Measurements from ENCODE around the gene SLC7A7. TPM values are rescaled to one million over a fixed set of nuclear protein-coding genes. Genes with fewer than 3 reads are reported as not detected.
"Not testable (repeated sequence)": the region's sequence is repeated elsewhere in the genome, so short reads cannot be mapped to it uniquely, and the experiment has no call there.

SLC7A7 gene
- 8.7 and 10.2 TPM in 2 replicates for total RNA-seq (2022)
- Bru-seq, nascent RNA, result percentile 39 among the genes with signal in this experiment
- percentile 53 among the genes with signal in this experiment for BruChase-seq, experiment 1, labeled RNA remaining after a 6-hour chase
- percentile 45 among the genes with signal in this experiment for BruChase-seq, experiment 2, labeled RNA remaining after a 2-hour chase
- long read RNA-seq, partial matches to known transcripts, result 7 of 20 reads
- long read RNA-seq, other reads (novel, unspliced or antisense), result 11 of 20 reads

DNA sequence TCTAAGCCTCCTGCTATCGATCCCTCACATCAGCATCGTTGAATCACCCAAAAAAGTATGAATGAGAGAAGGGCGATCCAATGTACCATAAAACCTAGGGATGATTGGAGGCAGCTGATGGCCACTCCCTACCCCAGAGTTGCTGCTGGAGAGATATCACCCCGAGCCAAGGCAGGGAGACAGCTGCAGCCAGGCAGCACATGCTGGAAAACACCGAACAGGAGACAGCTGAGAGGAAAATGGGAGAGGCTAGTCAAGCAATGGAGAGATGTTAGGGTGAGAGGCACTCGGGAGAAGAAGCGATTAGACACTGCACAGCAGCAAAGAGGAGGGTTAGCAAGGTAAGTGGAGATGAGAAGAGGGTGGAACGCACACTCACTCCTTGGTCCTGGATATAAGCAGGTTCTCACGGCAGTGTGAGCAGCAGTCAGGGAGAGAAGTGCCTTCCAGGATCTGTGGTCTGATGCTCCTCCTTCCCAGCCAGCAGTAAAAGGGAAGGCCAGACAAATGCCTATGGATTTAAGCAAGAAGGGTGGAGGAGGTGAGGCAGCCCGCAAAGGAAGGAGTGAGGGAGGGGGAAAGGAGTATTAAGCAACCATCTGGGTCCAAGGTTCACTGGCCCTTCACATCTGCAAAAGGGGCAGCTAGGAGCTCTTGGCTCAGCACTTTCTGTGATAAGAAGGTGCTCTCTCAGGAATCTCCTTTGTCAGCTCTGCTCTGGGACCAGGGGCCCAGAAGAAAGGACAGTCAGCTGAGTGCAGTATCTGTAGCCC is at the start of gene SLC7A7:
Gene SLC7A7 (minus strand): TSS at position 495 of the 773 bp plus-strand sequence. CDS start 2,037 bp downstream, outside the sequence.
- intact Hi-C loops (cut with micrococcal nuclease; ENCODE audit: unreplicated experiment), result no loop called here
- BruUV-seq (replicated peaks), result no TSS peak
- TF ChIP-seq, protein P1, sequence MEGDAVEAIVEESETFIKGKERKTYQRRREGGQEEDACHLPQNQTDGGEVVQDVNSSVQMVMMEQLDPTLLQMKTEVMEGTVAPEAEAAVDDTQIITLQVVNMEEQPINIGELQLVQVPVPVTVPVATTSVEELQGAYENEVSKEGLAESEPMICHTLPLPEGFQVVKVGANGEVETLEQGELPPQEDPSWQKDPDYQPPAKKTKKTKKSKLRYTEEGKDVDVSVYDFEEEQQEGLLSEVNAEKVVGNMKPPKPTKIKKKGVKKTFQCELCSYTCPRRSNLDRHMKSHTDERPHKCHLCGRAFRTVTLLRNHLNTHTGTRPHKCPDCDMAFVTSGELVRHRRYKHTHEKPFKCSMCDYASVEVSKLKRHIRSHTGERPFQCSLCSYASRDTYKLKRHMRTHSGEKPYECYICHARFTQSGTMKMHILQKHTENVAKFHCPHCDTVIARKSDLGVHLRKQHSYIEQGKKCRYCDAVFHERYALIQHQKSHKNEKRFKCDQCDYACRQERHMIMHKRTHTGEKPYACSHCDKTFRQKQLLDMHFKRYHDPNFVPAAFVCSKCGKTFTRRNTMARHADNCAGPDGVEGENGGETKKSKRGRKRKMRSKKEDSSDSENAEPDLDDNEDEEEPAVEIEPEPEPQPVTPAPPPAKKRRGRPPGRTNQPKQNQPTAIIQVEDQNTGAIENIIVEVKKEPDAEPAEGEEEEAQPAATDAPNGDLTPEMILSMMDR (IDR thresholded peaks at IDR 0.05; ENCODE audit: unreplicated experiment), result no peak
- Mint-ChIP-seq H3K4me1 (ENCODE audit: low read depth, unreplicated experiment) (peaks cover 40% of the 10 kb centered on the region), H3K4me3 (ENCODE audit: low read depth, unreplicated experiment) (peak within 1 kb of the TSS; percentile 2), H3K9me3 (ENCODE audit: low read depth, unreplicated experiment) (no peaks in the 10 kb centered on the region), H3K36me3 (ENCODE audit: insufficient read depth, unreplicated experiment) (peaks cover 6% of the 10 kb centered on the region), H3K27ac (ENCODE audit: unreplicated experiment) (no peak within 1 kb of the TSS), H3K27me3 (ENCODE audit: unreplicated experiment) (no peaks in the 10 kb centered on the region)
- no peak for DNase-seq
- CTCF ChIA-PET, result no interaction called here

DNA sequence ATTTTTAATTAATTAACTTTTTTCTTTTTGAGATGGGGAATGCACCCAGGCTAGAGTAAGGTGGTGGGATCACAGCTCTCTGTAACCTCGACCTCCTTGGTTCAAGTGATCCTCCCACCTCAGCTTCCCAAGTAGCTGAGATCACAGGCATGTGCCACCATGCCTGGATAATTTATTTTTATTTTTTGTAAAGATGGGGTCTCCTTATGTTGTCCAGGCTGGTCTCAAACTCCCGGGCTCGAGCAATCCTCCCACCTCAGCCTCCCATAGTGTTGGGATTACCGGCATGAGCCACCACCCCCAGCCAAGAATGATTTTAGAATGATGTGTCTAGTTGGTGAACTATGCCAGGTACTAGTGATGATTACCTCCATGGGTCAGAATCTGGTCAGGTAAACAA is 49.7 kb upstream of the SLC7A7 start:
- no TSS peak for BruUV-seq (replicated peaks)
- Mint-ChIP-seq H3K27ac (ENCODE audit: unreplicated experiment) (no peak overlapping the region), H3K4me3 (ENCODE audit: low read depth, unreplicated experiment) (no peak overlapping the region), H3K9me3 (ENCODE audit: low read depth, unreplicated experiment) (no peaks in the 10 kb centered on the region), H3K4me1 (ENCODE audit: low read depth, unreplicated experiment) (peaks cover 11% of the 10 kb centered on the region), H3K27me3 (ENCODE audit: unreplicated experiment) (no peaks in the 10 kb centered on the region), H3K36me3 (ENCODE audit: insufficient read depth, unreplicated experiment) (no peaks in the 10 kb centered on the region)
- intact Hi-C loops (cut with micrococcal nuclease; ENCODE audit: unreplicated experiment), result no loop called here
- DNase-seq, result no peak
- CTCF ChIA-PET, result no interaction called here
- TF ChIP-seq, protein P1 (IDR thresholded peaks at IDR 0.05; ENCODE audit: unreplicated experiment), result no peak

DNA sequence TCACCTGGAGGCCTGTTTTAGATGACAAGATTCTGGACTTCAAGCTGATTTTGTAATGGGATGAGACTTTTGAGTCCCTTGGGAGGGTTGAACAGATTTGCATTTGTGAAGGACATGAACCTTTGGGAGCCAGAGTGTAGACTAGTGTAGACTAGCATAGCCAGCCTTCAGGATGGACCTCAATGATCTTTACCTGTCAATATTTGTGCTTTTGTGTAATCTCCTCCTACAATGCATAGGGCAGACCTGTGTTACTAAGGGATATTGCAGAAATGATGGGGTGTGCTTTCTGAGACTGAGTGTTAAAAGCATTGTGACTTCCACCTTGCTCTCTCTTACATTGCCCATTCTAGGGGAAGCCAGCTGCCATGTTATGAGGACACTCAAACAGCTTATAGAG is 46.4 kb upstream of the SLC7A7 start:
- TF ChIP-seq, protein P1 (IDR thresholded peaks at IDR 0.05; ENCODE audit: unreplicated experiment), result no peak
- no peaks in the 10 kb centered on the region for H3K27me3 Mint-ChIP-seq (ENCODE audit: unreplicated experiment)
- no peaks in the 10 kb centered on the region for H3K9me3 Mint-ChIP-seq (ENCODE audit: low read depth, unreplicated experiment)
- peaks cover 5% of the 10 kb centered on the region for H3K4me1 Mint-ChIP-seq (ENCODE audit: low read depth, unreplicated experiment)
- DNase-seq, result no peak
- H3K4me3 Mint-ChIP-seq (ENCODE audit: low read depth, unreplicated experiment), result no peak overlapping the region
- H3K27ac Mint-ChIP-seq (ENCODE audit: unreplicated experiment), result no peak overlapping the region
- intact Hi-C loops (cut with micrococcal nuclease; ENCODE audit: unreplicated experiment), result no loop called here
- no peaks in the 10 kb centered on the region for H3K36me3 Mint-ChIP-seq (ENCODE audit: insufficient read depth, unreplicated experiment)
- no TSS peak for BruUV-seq (replicated peaks)
- CTCF ChIA-PET, result no interaction called here

DNA sequence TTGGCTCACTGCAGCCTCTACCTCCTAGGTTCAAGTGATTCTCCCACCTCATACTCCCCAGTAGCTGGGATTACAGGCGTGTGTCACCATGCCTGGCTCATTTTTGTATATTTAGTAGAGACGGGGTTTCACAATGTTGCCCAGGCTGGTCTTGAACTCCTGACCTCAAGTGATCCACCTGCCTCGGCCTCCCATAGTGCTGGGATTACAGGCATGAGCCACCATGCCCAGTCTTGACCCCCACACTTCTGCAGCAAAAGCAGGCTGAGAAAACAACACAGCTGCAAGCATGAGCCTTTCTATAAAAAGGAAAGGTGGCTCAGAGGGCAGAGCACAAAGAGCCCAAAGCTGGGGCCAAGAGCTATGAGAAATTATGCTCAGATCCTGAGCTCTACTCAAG is 45.1 kb upstream of the SLC7A7 start:
- H3K9me3 Mint-ChIP-seq (ENCODE audit: low read depth, unreplicated experiment); intact Hi-C loops (cut with micrococcal nuclease; ENCODE audit: unreplicated experiment); H3K36me3 Mint-ChIP-seq (ENCODE audit: insufficient read depth, unreplicated experiment); DNase-seq; H3K4me3 Mint-ChIP-seq (ENCODE audit: low read depth, unreplicated experiment); BruUV-seq (replicated peaks); H3K27ac Mint-ChIP-seq (ENCODE audit: unreplicated experiment); CTCF ChIA-PET; H3K4me1 Mint-ChIP-seq (ENCODE audit: low read depth, unreplicated experiment); H3K27me3 Mint-ChIP-seq (ENCODE audit: unreplicated experiment): not testable (repeated sequence)

DNA sequence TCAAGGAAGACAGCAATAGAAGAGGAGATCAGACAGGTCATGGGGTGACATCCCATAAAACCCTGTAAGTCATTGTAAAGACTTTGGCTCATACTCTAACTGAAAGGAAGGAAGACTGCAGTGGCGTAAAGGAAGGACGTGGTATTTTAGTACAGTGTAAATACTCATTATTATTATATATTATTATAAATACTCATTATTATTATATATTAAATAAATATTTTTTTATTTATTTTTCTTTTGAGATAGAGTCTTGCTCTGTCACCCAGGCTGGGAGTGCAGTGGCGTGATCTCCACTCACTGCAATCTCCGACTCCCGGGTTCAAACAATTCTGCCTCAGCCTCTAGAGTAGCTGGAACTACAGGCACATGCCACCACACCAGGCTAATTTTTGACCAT is 41.2 kb upstream of the SLC7A7 start:
- H3K36me3 Mint-ChIP-seq (ENCODE audit: insufficient read depth, unreplicated experiment), result no peaks in the 10 kb centered on the region
- intact Hi-C loops (cut with micrococcal nuclease; ENCODE audit: unreplicated experiment), result no loop called here
- H3K27me3 Mint-ChIP-seq (ENCODE audit: unreplicated experiment), result no peaks in the 10 kb centered on the region
- CTCF ChIA-PET, result interaction anchor here (0.6 to 1.9 kb wide), 2 partner anchors 32 to 35 kb away, joined by 3 to 4 read pairs; no protein-coding TSS in a partner anchor
- no peak for DNase-seq
- TF ChIP-seq, protein P1 (IDR thresholded peaks at IDR 0.05; ENCODE audit: unreplicated experiment), result no peak
- no peak overlapping the region for H3K27ac Mint-ChIP-seq (ENCODE audit: unreplicated experiment)
- H3K9me3 Mint-ChIP-seq (ENCODE audit: low read depth, unreplicated experiment), result no peaks in the 10 kb centered on the region
- no TSS peak for BruUV-seq (replicated peaks)
- H3K4me1 Mint-ChIP-seq (ENCODE audit: low read depth, unreplicated experiment), result no peaks in the 10 kb centered on the region
- H3K4me3 Mint-ChIP-seq (ENCODE audit: low read depth, unreplicated experiment), result no peak overlapping the region
